Mesendoderm (in vitro differentiated cells): Measurements from ENCODE around the gene TUBB2B.

Experiments
- DNase-seq: peaks from one replicate; pipeline ENCODE4 v3.0.0; 2013
- H2AK5ac ChIP-seq: 2 replicates; pipeline ENCODE4 v1.6.1; 2013; ENCODE audit warnings: low read length, inconsistent platforms
- H2BK120ac ChIP-seq: 2 replicates; pipeline ENCODE4 v1.6.1; 2013; ENCODE audit warnings: low read depth, mild to moderate bottlenecking, low read length, moderate library complexity, mixed read lengths
- H2BK15ac ChIP-seq: replicated peaks from 2 replicates; pipeline ENCODE4 v1.6.1; 2013; ENCODE audit warnings: low read depth, mild to moderate bottlenecking, moderate library complexity
- H2BK5ac ChIP-seq: 2 replicates; pipeline ENCODE4 v1.6.1; 2013; ENCODE audit warnings: low read length, inconsistent platforms
- H3K18ac ChIP-seq: 2 replicates; pipeline ENCODE4 v1.6.1; 2013; ENCODE audit warnings: mild to moderate bottlenecking, low read length, mixed read lengths
- H3K23ac ChIP-seq: one replicate; pipeline ENCODE4 v1.6.1; 2013; ENCODE audit warnings: low read length
- H3K27ac ChIP-seq: 2 replicates; pipeline ENCODE4 v1.5.1; 2013; ENCODE audit warnings: low read depth, mild to moderate bottlenecking, inconsistent platforms, low read length, moderate library complexity
- H3K27me3 ChIP-seq: 2 replicates; pipeline ENCODE4 v1.6.1; 2013; ENCODE audit warnings: low read length, control low read depth, mild to moderate bottlenecking, inconsistent platforms; ENCODE audit not compliant: insufficient read depth, poor library complexity
- H3K36me3 ChIP-seq: 2 replicates; pipeline ENCODE4 v1.6.1; 2013; ENCODE audit warnings: low read length, inconsistent platforms; ENCODE audit not compliant: control insufficient read depth, insufficient read depth
- H3K4ac ChIP-seq: one replicate; pipeline ENCODE4 v1.6.1; 2013; ENCODE audit warnings: low read depth, mild to moderate bottlenecking, low read length, moderate library complexity
- H3K4me1 ChIP-seq: 2 replicates; pipeline ENCODE4 v1.6.1; 2013; ENCODE audit warnings: low read depth, low read length, inconsistent platforms; ENCODE audit not compliant: control insufficient read depth
- H3K4me2 ChIP-seq: 2 replicates; pipeline ENCODE4 v1.6.1; 2013; ENCODE audit warnings: low read length
- H3K4me3 ChIP-seq: 2 replicates; pipeline ENCODE4 v1.5.1; 2013; ENCODE audit warnings: mild to moderate bottlenecking, low read length
- H3K56ac ChIP-seq: one replicate; pipeline ENCODE4 v1.6.1; 2013; ENCODE audit warnings: low read length
- H3K79me1 ChIP-seq: 2 replicates; pipeline ENCODE4 v1.6.1; 2013; ENCODE audit warnings: low read length, inconsistent platforms
- H3K79me2 ChIP-seq: 2 replicates; pipeline ENCODE4 v1.6.1; 2013; ENCODE audit warnings: mild to moderate bottlenecking, low read length; ENCODE audit not compliant: control insufficient read depth, insufficient read depth
- H3K9ac ChIP-seq: 2 replicates; pipeline ENCODE4 v1.6.1; 2013; ENCODE audit warnings: low read length, inconsistent platforms
- H4K5ac ChIP-seq: one replicate; pipeline ENCODE4 v1.6.1; 2013; ENCODE audit warnings: low read length
- H4K8ac ChIP-seq: one replicate; pipeline ENCODE4 v1.6.1; 2013; ENCODE audit warnings: low read depth, mild to moderate bottlenecking, control low read depth, low read length, moderate library complexity
- WGBS: extraction: QIAGEN DNeasy Blood & Tissue Kit; methylation state at CpG from one replicate; pipeline ENCODE4 v1.1.7; 2013; ENCODE audit warnings: low lambda C conversion rate, missing lambda C conversion rate; ENCODE audit not compliant: insufficient coverage; ENCODE audit errors: extremely low coverage; 5-methylcytosine and 5-hydroxymethylcytosine counted together

TUBB2B gene

DNA sequence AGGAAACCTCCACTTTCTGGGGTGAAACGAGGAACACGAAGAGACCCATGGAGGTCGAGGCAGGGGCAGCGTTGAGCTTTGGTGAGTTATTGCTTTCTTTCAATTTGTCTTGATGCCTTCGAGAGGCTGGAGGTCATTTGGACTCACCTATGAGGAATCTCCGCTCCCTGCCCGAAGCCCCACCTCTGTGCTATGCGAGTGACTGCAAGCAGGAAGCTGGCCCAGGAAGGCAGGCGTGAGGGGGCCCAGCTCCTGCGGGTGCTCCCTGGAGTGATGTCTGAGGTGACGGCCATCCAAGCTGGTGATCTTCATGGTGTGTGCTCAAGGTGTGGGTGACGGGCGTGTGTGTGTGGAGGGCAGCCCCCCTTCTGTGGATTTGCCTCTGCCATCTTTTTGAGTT lies 44.3 kb upstream of the TUBB2B start:
- Histone ChIP-seq H2BK120ac (no peak overlapping the region), H3K18ac (no peak overlapping the region), H4K5ac (no peak overlapping the region), H2AK5ac (no peak overlapping the region), H2BK5ac (no peak overlapping the region), H3K36me3 (peaks cover 6% of the 10 kb centered on the region), H3K4me1 (no peaks in the 10 kb centered on the region), H4K8ac (no peak overlapping the region), H3K9ac (no peak overlapping the region), H3K79me2 (peaks cover 4% of the 10 kb centered on the region), H3K4me3 (no peak overlapping the region), H3K27me3 (no peaks in the 10 kb centered on the region), H3K56ac (no peak overlapping the region), H3K4ac (no peak overlapping the region), H3K27ac (no peak overlapping the region), H2BK15ac (no peak overlapping the region), H3K4me2 (no peak overlapping the region), H3K23ac (no peak overlapping the region), H3K79me1 (peaks cover 21% of the 10 kb centered on the region)
- DNase-seq: no peak
- WGBS: no CpG with 5 or more reads among the region's 13 CpGs

DNA sequence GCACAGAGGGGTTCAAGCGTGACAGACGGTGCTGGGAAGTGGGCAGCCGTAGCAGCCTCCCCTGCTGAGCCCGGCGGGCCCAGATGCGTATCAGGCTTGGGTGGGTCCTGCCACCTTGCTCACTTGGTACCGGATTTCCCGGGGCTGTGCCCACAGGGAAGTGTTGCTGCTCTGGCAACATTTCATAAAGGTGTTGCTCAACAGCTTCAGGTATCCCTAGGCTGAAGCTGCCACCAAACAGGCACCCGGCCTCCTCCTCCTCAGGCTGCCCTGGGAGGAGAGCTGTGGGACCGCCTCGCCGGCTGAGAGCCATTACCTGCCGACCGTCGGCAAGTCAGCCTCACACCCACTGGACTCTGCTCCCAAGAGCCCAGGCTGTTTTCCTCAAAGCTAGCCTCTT lies 42.8 kb upstream of the TUBB2B start:
- H4K5ac ChIP-seq: no peak overlapping the region
- WGBS: no CpG with 5 or more reads among the region's 15 CpGs
- no peak overlapping the region for H2AK5ac ChIP-seq
- H3K4me3 ChIP-seq: no peak overlapping the region
- no peak overlapping the region for H3K4ac ChIP-seq
- no peak overlapping the region for H3K27ac ChIP-seq
- H3K27me3 ChIP-seq: no peaks in the 10 kb centered on the region
- H3K23ac ChIP-seq: no peak overlapping the region
- peaks cover 6% of the 10 kb centered on the region for H3K36me3 ChIP-seq
- no peaks in the 10 kb centered on the region for H3K4me1 ChIP-seq
- no peak overlapping the region for H4K8ac ChIP-seq
- H3K9ac ChIP-seq: no peak overlapping the region
- no peak overlapping the region for H3K18ac ChIP-seq
- no peak overlapping the region for H3K4me2 ChIP-seq
- DNase-seq: no peak
- H3K79me1 ChIP-seq: peaks cover 21% of the 10 kb centered on the region
- no peak overlapping the region for H2BK5ac ChIP-seq
- no peak overlapping the region for H2BK120ac ChIP-seq
- H2BK15ac ChIP-seq: no peak overlapping the region
- H3K56ac ChIP-seq: no peak overlapping the region
- peaks cover 8% of the 10 kb centered on the region for H3K79me2 ChIP-seq

DNA sequence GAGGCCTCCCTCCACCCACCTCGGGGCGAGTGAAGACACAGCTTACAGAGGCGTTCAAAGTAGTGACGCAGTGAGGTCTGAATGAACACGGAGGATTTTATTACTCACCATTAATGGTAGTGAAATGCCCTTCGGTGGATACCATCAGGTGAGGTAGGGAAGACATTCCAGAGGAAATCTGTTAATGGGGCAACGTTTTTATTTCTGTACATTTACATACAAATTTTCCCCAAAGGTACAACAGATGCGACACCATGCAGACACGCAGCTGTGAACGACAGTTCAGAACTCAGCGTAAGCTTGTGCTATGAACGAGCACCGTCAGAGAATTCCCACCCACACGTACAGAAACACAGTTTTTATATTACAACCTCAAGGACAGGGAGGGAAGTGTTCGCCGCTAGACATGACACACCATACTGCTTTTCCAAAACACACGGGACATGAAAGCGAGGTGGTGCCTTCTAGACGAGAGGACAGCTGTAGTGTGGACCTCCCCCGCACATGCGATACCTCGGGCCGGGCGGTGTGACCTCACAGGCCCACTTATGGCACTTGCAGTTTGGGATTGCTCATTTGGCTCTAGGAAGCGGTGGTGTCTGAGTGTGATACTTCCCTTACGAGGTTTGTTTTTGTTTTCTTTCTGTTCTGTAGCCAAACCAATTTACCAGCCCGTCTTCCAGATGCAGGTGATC lies 42.0 kb upstream of the TUBB2B start:
- Histone ChIP-seq H3K56ac (no peak overlapping the region), H3K27me3 (no peaks in the 10 kb centered on the region), H3K4me3 (no peak overlapping the region), H3K4ac (no peak overlapping the region), H3K9ac (no peak overlapping the region), H2AK5ac (no peak overlapping the region), H3K27ac (no peak overlapping the region), H2BK120ac (no peak overlapping the region), H4K5ac (no peak overlapping the region), H3K18ac (no peak overlapping the region), H2BK15ac (no peak overlapping the region), H4K8ac (no peak overlapping the region), H3K36me3 (peaks cover 6% of the 10 kb centered on the region), H2BK5ac (no peak overlapping the region), H3K4me1 (no peaks in the 10 kb centered on the region), H3K79me1 (peaks cover 24% of the 10 kb centered on the region), H3K79me2 (peaks cover 14% of the 10 kb centered on the region), H3K23ac (no peak overlapping the region), H3K4me2 (no peak overlapping the region)
- DNase-seq: no peak
- no CpG with 5 or more reads among the region's 27 CpGs for WGBS

DNA sequence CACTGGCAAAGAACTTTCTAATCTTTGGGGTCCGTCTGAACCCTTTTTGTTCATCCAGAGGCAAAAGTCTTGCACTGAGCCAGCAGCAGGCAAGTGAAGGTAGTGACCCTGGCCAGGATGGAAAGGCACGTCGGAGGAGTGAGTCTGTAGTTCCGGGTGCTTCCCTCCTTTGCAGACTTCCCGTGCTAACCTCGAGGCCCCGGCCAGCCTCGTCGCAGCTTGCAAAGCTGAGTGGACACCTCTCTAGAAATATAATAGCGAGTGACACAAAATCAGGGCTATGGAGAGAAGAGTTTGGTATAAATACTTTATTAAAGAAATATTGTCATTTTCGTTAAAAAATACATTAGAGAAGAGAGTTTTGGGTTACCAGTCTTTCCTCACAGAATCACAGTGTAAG lies 41.2 kb upstream of the TUBB2B start:
- H2BK120ac ChIP-seq: no peak overlapping the region
- H3K27me3 ChIP-seq: no peaks in the 10 kb centered on the region
- peaks cover 7% of the 10 kb centered on the region for H3K36me3 ChIP-seq
- no peak overlapping the region for H3K4me2 ChIP-seq
- no peak for DNase-seq
- no peak overlapping the region for H3K27ac ChIP-seq
- peaks cover 29% of the 10 kb centered on the region for H3K79me1 ChIP-seq
- H2BK15ac ChIP-seq: no peak overlapping the region
- no peaks in the 10 kb centered on the region for H3K4me1 ChIP-seq
- no peak overlapping the region for H2AK5ac ChIP-seq
- H3K4me3 ChIP-seq: no peak overlapping the region
- no peak overlapping the region for H3K23ac ChIP-seq
- H3K56ac ChIP-seq: no peak overlapping the region
- no peak overlapping the region for H3K18ac ChIP-seq
- H4K5ac ChIP-seq: no peak overlapping the region
- WGBS: no CpG with 5 or more reads among the region's 11 CpGs
- H4K8ac ChIP-seq: no peak overlapping the region
- H3K4ac ChIP-seq: no peak overlapping the region
- no peak overlapping the region for H2BK5ac ChIP-seq
- peaks cover 20% of the 10 kb centered on the region for H3K79me2 ChIP-seq
- H3K9ac ChIP-seq: no peak overlapping the region

DNA sequence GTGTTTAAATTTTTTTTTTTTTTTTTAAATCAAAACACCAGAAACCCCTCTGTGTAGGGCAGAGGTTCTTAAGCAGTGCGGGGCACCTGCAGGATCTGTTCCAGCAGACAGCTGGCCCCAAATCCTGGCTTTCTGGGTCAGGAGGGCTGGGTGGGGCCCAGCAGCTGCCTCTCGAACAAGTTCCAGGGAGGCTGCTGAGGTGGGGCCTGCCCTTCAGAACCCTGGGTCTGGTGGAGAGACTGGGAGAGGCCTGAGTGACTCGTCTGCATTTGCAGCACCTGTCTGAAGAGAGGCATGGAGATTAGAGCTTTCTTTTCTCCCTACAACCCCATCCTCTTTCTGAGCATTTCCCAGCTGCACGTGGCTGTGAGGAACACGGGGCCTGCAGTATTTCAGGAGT lies 39.7 kb upstream of the TUBB2B start:
- H3K23ac ChIP-seq: no peak overlapping the region
- DNase-seq: no peak
- no peak overlapping the region for H2BK15ac ChIP-seq
- H3K79me2 ChIP-seq: peaks cover 33% of the 10 kb centered on the region
- no peaks in the 10 kb centered on the region for H3K27me3 ChIP-seq
- H3K4ac ChIP-seq: no peak overlapping the region
- no peak overlapping the region for H3K18ac ChIP-seq
- H3K56ac ChIP-seq: no peak overlapping the region
- H4K5ac ChIP-seq: no peak overlapping the region
- peaks cover 9% of the 10 kb centered on the region for H3K36me3 ChIP-seq
- H2BK120ac ChIP-seq: no peak overlapping the region
- no peak overlapping the region for H3K27ac ChIP-seq
- no CpG with 5 or more reads among the region's 5 CpGs for WGBS
- H2BK5ac ChIP-seq: no peak overlapping the region
- H3K79me1 ChIP-seq: peaks cover 36% of the 10 kb centered on the region
- H4K8ac ChIP-seq: no peak overlapping the region
- H2AK5ac ChIP-seq: no peak overlapping the region
- H3K9ac ChIP-seq: no peak overlapping the region
- H3K4me1 ChIP-seq: no peaks in the 10 kb centered on the region
- H3K4me3 ChIP-seq: no peak overlapping the region
- H3K4me2 ChIP-seq: no peak overlapping the region

DNA sequence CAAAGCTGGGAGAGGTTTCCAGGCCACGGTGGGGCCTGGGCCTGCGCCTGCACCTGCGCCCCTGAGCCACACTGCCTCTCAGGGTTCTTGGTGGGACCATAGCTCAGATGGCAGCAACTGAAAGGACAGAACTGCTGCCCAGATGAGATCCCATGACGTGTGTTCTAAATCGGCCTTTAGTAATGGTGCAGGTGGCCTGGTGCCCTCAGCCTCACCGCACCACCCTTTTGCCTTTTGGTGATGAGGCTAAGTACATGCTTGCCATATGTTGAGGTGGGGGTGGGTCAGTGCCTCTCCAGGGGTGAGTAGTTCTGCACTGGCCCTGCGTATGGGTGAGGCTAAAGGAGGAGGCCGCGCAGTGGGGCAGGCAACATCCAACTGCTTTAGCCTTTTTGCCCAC lies 38.7 kb upstream of the TUBB2B start:
- H3K36me3 ChIP-seq: peaks cover 5% of the 10 kb centered on the region
- H3K79me2 ChIP-seq: peaks cover 43% of the 10 kb centered on the region
- no peak overlapping the region for H2BK5ac ChIP-seq
- no peaks in the 10 kb centered on the region for H3K4me1 ChIP-seq
- no peaks in the 10 kb centered on the region for H3K27me3 ChIP-seq
- H3K4ac ChIP-seq: no peak overlapping the region
- no peak overlapping the region for H4K5ac ChIP-seq
- no peak overlapping the region for H3K27ac ChIP-seq
- H2BK15ac ChIP-seq: no peak overlapping the region
- H2AK5ac ChIP-seq: no peak overlapping the region
- H3K23ac ChIP-seq: no peak overlapping the region
- no peak overlapping the region for H3K4me2 ChIP-seq
- no peak overlapping the region for H3K56ac ChIP-seq
- DNase-seq: no peak
- H3K4me3 ChIP-seq: no peak overlapping the region
- no peak overlapping the region for H3K18ac ChIP-seq
- peaks cover 30% of the 10 kb centered on the region for H3K79me1 ChIP-seq
- WGBS: no CpG with 5 or more reads among the region's 9 CpGs
- no peak overlapping the region for H3K9ac ChIP-seq
- no peak overlapping the region for H4K8ac ChIP-seq
- no peak overlapping the region for H2BK120ac ChIP-seq
